HEK293T (cell line): ENCODE measurements around the gene ARHGAP10.

Experiments used
- CTCF ChIA-PET: fragments of 350-600 bp; formaldehyde crosslinking; extraction: SDS; loops from one replicate; lab custom pipeline; 2021; ENCODE audit warnings: antibody characterized with exemption, inconsistent platforms; lab: Yijun Ruan, JAX
- POLR2A ChIA-PET: fragments of 350-600 bp; formaldehyde crosslinking; extraction: SDS; loops from one replicate; lab custom pipeline; 2020; ENCODE audit warnings: antibody characterized with exemption, inconsistent platforms; lab: Yijun Ruan, JAX
- DNase-seq: peaks from one replicate; pipeline ENCODE4 v3.0.0; 2012; ENCODE audit warnings: mixed read lengths; ENCODE audit errors: extremely low spot score
- ARNT ChIP-seq: fragments of 450-650 bp; IDR thresholded peaks from 2 replicates; pipeline ENCODE4 v1.6.1; 2017; ENCODE audit warnings: mild to moderate bottlenecking
- BHLHE40 ChIP-seq: fragments of 450-650 bp; IDR thresholded peaks from 2 replicates; pipeline ENCODE4 v1.6.1; 2016; ENCODE audit warnings: mild to moderate bottlenecking, moderate library complexity, borderline replicate concordance
- CTBP1 ChIP-seq: fragments of 450-650 bp; IDR thresholded peaks from 2 replicates; pipeline ENCODE4 v1.6.1; 2016; ENCODE audit warnings: borderline replicate concordance
- ELF4 ChIP-seq: fragments of 450-650 bp; IDR thresholded peaks from 2 replicates; pipeline ENCODE4 v1.6.1; 2017; ENCODE audit warnings: antibody characterized with exemption
- FOXA1 ChIP-seq: fragments of 450-650 bp; IDR thresholded peaks from 2 replicates; pipeline ENCODE4 v1.6.1; 2016; ENCODE audit warnings: mild to moderate bottlenecking
- FOXK2 ChIP-seq: fragments of 450-650 bp; IDR thresholded peaks from 2 replicates; pipeline ENCODE4 v1.6.1; 2016; ENCODE audit warnings: mild to moderate bottlenecking
- FOXM1 ChIP-seq: fragments of 450-650 bp; IDR thresholded peaks from 2 replicates; pipeline ENCODE4 v1.6.1; 2017; ENCODE audit warnings: mild to moderate bottlenecking, borderline replicate concordance
- HDGF ChIP-seq: fragments of 450-650 bp; IDR thresholded peaks from 2 replicates; pipeline ENCODE4 v1.6.1; 2017; ENCODE audit warnings: antibody characterized with exemption, borderline replicate concordance
- L3MBTL2 ChIP-seq: fragments of 450-650 bp; conservative IDR thresholded peaks from 2 replicates; pipeline ENCODE4 v1.6.1; 2016; ENCODE audit warnings: mild to moderate bottlenecking
- LEF1 ChIP-seq: fragments of 450-650 bp; IDR thresholded peaks from 2 replicates; pipeline ENCODE4 v1.6.1; 2017; ENCODE audit warnings: mild to moderate bottlenecking, borderline replicate concordance
- NFRKB ChIP-seq: fragments of 450-650 bp; IDR thresholded peaks from 2 replicates; pipeline ENCODE4 v1.6.1; 2016; ENCODE audit warnings: mild to moderate bottlenecking, moderate library complexity
- PKNOX1 ChIP-seq: fragments of 450-650 bp; IDR thresholded peaks from 2 replicates; pipeline ENCODE4 v1.6.1; 2016
- SP1 ChIP-seq: fragments of 450-650 bp; IDR thresholded peaks from 2 replicates; pipeline ENCODE4 v1.6.1; 2017
- SUZ12 ChIP-seq: fragments of 450-650 bp; IDR thresholded peaks from 2 replicates; pipeline ENCODE4 v1.6.1; 2016; ENCODE audit warnings: mild to moderate bottlenecking
- TARDBP ChIP-seq: fragments of 450-650 bp; IDR thresholded peaks from 2 replicates; pipeline ENCODE4 v1.6.1; 2016
- ZNF384 ChIP-seq: fragments of 450-650 bp; IDR thresholded peaks from 2 replicates; pipeline ENCODE4 v1.6.1; 2016

The ARHGAP10 gene

GRCh38 chr4:147826288-147826646, 94.4 kb downstream of the ARHGAP10 start:
- ChIA-PET CTCF (interaction anchor here (1.5 kb wide), 1 partner anchor 12 kb away, joined by 5 read pairs; no protein-coding TSS in a partner anchor), POLR2A (interaction anchor here (0.8 kb wide), 1 partner anchor 143 kb away, joined by 3 read pairs; the partner anchor contains the start of gene PRMT9)
- no peak for DNase-seq
- TF ChIP-seq TARDBP (no peak), NFRKB (no peak), FOXK2 (no peak), LEF1 (no peak), HDGF (no peak), ZNF384 (no peak), ARNT (no peak), SUZ12 (no peak), FOXA1 (no peak), FOXM1 (no peak), CTBP1 (no peak), PKNOX1 (no peak)

GRCh38 chr4:147828331-147828905, 96.5 kb downstream of the ARHGAP10 start:
- TF ChIP-seq ELF4 (no peak), FOXK2 (no peak), FOXA1 (no peak)
- ChIA-PET POLR2A (no interaction called here), CTCF (no interaction called here)
- no peak for DNase-seq

- DNase-seq, result no peak
- TF ChIP-seq HDGF (no peak), SP1 (no peak), L3MBTL2 (no peak), BHLHE40 (no peak), ZNF384 (no peak), NFRKB (no peak), PKNOX1 (no peak), LEF1 (no peak), TARDBP (no peak), FOXK2 (no peak), FOXA1 (no peak), CTBP1 (no peak), ELF4 (no peak)
- CTCF ChIA-PET, result no interaction called here
- POLR2A ChIA-PET, result interaction anchor here (0.8 kb wide), 1 partner anchor 145 kb away, joined by 4 read pairs; the partner anchor contains the start of gene PRMT9
Measured at GRCh38 chr4:147829401-147830101, 97.7 kb downstream of the ARHGAP10 start.

GRCh38 chr4:147830102-147830463, 98.2 kb downstream of the ARHGAP10 start:
- ChIA-PET POLR2A (interaction anchor here (0.8 kb wide), 1 partner anchor 146 kb away, joined by 4 read pairs; the partner anchor contains the start of gene PRMT9), CTCF (no interaction called here)
- TF ChIP-seq ZNF384 (no peak), L3MBTL2 (no peak), ARNT (no peak), FOXM1 (no peak), SP1 (no peak), FOXA1 (no peak), LEF1 (no peak), NFRKB (no peak), SUZ12 (no peak), HDGF (no peak), PKNOX1 (no peak), ELF4 (no peak), FOXK2 (no peak), CTBP1 (no peak)
- no peak for DNase-seq

- DNase-seq, result no peak
- ChIA-PET POLR2A (no interaction called here), CTCF (interaction anchor here (1.0 to 2.0 kb wide), 2 partner anchors 36 to 40 kb away, joined by 3 to 6 read pairs; no protein-coding TSS in a partner anchor)
- TF ChIP-seq ELF4, result no peak
Measured at GRCh38 chr4:147830987-147831386, 99.1 kb downstream of the ARHGAP10 start.

GRCh38 chr4:147831551-147832171, 99.8 kb downstream of the ARHGAP10 start:
- no peak for DNase-seq
- ChIA-PET POLR2A (no interaction called here), CTCF (interaction anchor here (1.0 to 2.0 kb wide), 2 partner anchors 35 to 39 kb away, joined by 3 to 6 read pairs; no protein-coding TSS in a partner anchor)
- TF ChIP-seq PKNOX1 (no peak), FOXA1 (no peak), ZNF384 (no peak), ARNT (no peak), FOXK2 (no peak), L3MBTL2 (no peak), LEF1 (no peak), SUZ12 (no peak), HDGF (no peak), NFRKB (no peak), FOXM1 (no peak), BHLHE40 (no peak), ELF4 (no peak)
